ENCODE results near the gene STK4. TPM values are rescaled to one million over a fixed set of nuclear protein-coding genes. Genes with fewer than 3 reads are reported as not detected.

Gene STK4
- total RNA-seq, 1 experiment from 2014 or later, result 43.0 TPM

DNA sequence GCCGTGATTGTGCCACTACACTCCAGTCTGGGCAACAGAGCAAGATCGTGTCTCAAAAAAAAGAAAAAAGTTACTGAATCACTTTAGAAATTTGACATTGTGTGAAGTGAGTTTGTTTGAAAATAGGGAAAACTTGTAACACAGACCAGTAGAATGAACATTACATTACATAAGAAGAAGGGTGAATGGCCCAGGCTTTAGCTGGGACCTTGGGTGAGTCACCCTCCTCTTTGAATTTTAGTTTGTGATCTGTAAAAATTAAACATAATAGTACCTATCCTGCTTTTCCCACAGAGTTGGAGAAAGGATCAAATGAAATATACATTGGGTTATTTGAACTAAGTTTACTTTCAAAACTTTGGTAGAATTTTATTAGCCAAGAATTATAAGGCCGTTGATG lies 78.3 kb downstream of the STK4 start:
- no CpG with 5 or more reads among the region's 3 CpGs for WGBS (ENCODE audit: extremely low coverage, insufficient read length, low lambda C conversion rate)
- no peak overlapping the region for H3K4me2 ChIP-seq (ENCODE audit: insufficient read depth, insufficient read length, low read length)
- H3K27ac Mint-ChIP-seq, result no peak overlapping the region

More for the DNA sequence above, 78.3 kb downstream of the STK4 start:
- Histone ChIP-seq H2BK20ac (ENCODE audit: low read depth, low read length, poor library complexity, severe bottlenecking) (no peak overlapping the region), H3K23me2 (ENCODE audit: insufficient read length, low read depth, low read length, poor library complexity, severe bottlenecking) (no peaks in the 10 kb centered on the region), H4K91ac (ENCODE audit: insufficient read length, low read depth, low read length) (no peak overlapping the region), H3K4ac (ENCODE audit: low read depth, low read length) (no peak overlapping the region), H3K79me2 (ENCODE audit: insufficient read depth, low read length) (no peaks in the 10 kb centered on the region), H2AK5ac (ENCODE audit: insufficient read length, low read length) (no peak overlapping the region), H3K18ac (ENCODE audit: insufficient read length, low read depth, low read length) (no peak overlapping the region), H3K27ac (ENCODE audit: insufficient read length, low read depth, low read length) (no peak overlapping the region), H3K79me1 (ENCODE audit: insufficient read depth, low read depth, low read length, poor library complexity, severe bottlenecking) (no peaks in the 10 kb centered on the region), H2BK120ac (ENCODE audit: low read depth, low read length, poor library complexity, severe bottlenecking) (no peak overlapping the region), H3K56ac (ENCODE audit: insufficient read length, low read depth, low read length) (no peak overlapping the region), H3K27me3 (ENCODE audit: insufficient read depth, low read length) (no peaks in the 10 kb centered on the region), H4K5ac (ENCODE audit: insufficient read length, low read depth, low read length) (no peak overlapping the region), H3K14ac (ENCODE audit: insufficient read depth, low read length) (no peak overlapping the region), H2AFZ (ENCODE audit: low read length) (no peak overlapping the region), H3K9ac (ENCODE audit: extremely low read depth, insufficient read length, low read length) (no peak overlapping the region), H3T11ph (ENCODE audit: low read length) (no peak overlapping the region), H3K4me1 (ENCODE audit: insufficient read depth, low read length) (peaks cover 3% of the 10 kb centered on the region; the same call in 1 of the 2 replicates), H3K23ac (ENCODE audit: insufficient read length, low read depth, low read length) (no peak overlapping the region), H4K20me1 (ENCODE audit: control insufficient read depth, insufficient read depth, insufficient read length) (no peaks in the 10 kb centered on the region), H2BK12ac (ENCODE audit: insufficient read length, low read depth, low read length) (no peak overlapping the region), H2BK5ac (ENCODE audit: insufficient read length, low read length) (no peak overlapping the region), H3K9me3 (ENCODE audit: control insufficient read depth, low read depth, low read length) (no peaks in the 10 kb centered on the region), H2BK15ac (ENCODE audit: low read depth, low read length) (no peak overlapping the region), H4K8ac (replicated peaks; ENCODE audit: insufficient read length, low read depth, low read length) (no peak overlapping the region)
- H3K36me3 Mint-ChIP-seq (ENCODE audit: insufficient read depth in 1 of 3, low read depth in 3 of 3), result peaks cover 9 to 21% (median 12%) of the 10 kb centered on the region in 3 experiments
- no peak for DNase-seq
- H3K9me3 Mint-ChIP-seq, result peaks cover 6 to 8% of the 10 kb centered on the region in 2 experiments
- TF ChIP-seq, protein P1, sequence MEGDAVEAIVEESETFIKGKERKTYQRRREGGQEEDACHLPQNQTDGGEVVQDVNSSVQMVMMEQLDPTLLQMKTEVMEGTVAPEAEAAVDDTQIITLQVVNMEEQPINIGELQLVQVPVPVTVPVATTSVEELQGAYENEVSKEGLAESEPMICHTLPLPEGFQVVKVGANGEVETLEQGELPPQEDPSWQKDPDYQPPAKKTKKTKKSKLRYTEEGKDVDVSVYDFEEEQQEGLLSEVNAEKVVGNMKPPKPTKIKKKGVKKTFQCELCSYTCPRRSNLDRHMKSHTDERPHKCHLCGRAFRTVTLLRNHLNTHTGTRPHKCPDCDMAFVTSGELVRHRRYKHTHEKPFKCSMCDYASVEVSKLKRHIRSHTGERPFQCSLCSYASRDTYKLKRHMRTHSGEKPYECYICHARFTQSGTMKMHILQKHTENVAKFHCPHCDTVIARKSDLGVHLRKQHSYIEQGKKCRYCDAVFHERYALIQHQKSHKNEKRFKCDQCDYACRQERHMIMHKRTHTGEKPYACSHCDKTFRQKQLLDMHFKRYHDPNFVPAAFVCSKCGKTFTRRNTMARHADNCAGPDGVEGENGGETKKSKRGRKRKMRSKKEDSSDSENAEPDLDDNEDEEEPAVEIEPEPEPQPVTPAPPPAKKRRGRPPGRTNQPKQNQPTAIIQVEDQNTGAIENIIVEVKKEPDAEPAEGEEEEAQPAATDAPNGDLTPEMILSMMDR (conservative IDR thresholded peaks at IDR 0.05), result no peak
- no peak overlapping the region for H3K4me3 Mint-ChIP-seq
- H3K4me1 Mint-ChIP-seq, result peaks cover 25 to 30% of the 10 kb centered on the region in 2 experiments
- H3K27me3 Mint-ChIP-seq (ENCODE audit: low read depth), result no peaks in the 10 kb centered on the region

All from H9 (cell line).